ENCODE measurements around the gene CDHR5.

The CDHR5 gene

GRCh38 chr11:592501-592900, 32.3 kb downstream of the CDHR5 start:
- Histone ChIP-seq H3K9me3 (ENCODE audit: severe bottlenecking) (no peaks in the 10 kb centered on the region), H3K27me3 (ENCODE audit: insufficient read depth, low read depth, severe bottlenecking) (no peaks in the 10 kb centered on the region), H3K4me3 (ENCODE audit: low read depth, low read length) (no peak overlapping the region), H3K36me3 (peaks cover 89% of the 10 kb centered on the region), H3K27ac (no peak overlapping the region)
- no peak for TF ChIP-seq CTCF (IDR thresholded peaks at IDR 0.05; ENCODE audit: low read depth, low read length)
- DNase-seq, result no peak

- Histone ChIP-seq H3K4me3 (ENCODE audit: low read depth, low read length) (no peak overlapping the region), H3K27ac (no peak overlapping the region), H3K27me3 (ENCODE audit: insufficient read depth, low read depth, severe bottlenecking) (no peaks in the 10 kb centered on the region), H3K9me3 (ENCODE audit: severe bottlenecking) (no peaks in the 10 kb centered on the region), H3K36me3 (peaks cover 92% of the 10 kb centered on the region)
- DNase-seq, result no peak
- no peak for TF ChIP-seq CTCF (IDR thresholded peaks at IDR 0.05; ENCODE audit: low read depth, low read length)
These were observed 33.8 kb downstream of the CDHR5 start for GRCh38 chr11:590997-591396.

GRCh38 chr11:589798-590197, 35.0 kb downstream of the CDHR5 start:
- no peaks in the 10 kb centered on the region for H3K27me3 ChIP-seq (ENCODE audit: insufficient read depth, low read depth, severe bottlenecking)
- TF ChIP-seq CTCF (IDR thresholded peaks at IDR 0.05; ENCODE audit: low read depth, low read length), result no peak
- DNase-seq, result no peak
- H3K4me3 ChIP-seq (ENCODE audit: low read depth, low read length), result no peak overlapping the region
- no peaks in the 10 kb centered on the region for H3K9me3 ChIP-seq (ENCODE audit: severe bottlenecking)
- peaks cover 85% of the 10 kb centered on the region for H3K36me3 ChIP-seq
- H3K27ac ChIP-seq, result no peak overlapping the region

- no peak overlapping the region for H3K4me3 ChIP-seq (ENCODE audit: low read depth, low read length)
- DNase-seq, result no peak
- no peak overlapping the region for H3K27ac ChIP-seq
- H3K36me3 ChIP-seq, result peaks cover 81% of the 10 kb centered on the region
- H3K9me3 ChIP-seq (ENCODE audit: severe bottlenecking), result no peaks in the 10 kb centered on the region
- H3K27me3 ChIP-seq (ENCODE audit: insufficient read depth, low read depth, severe bottlenecking), result no peaks in the 10 kb centered on the region
- TF ChIP-seq CTCF (IDR thresholded peaks at IDR 0.05; ENCODE audit: low read depth, low read length), result no peak
These were observed 36.8 kb downstream of the CDHR5 start for GRCh38 chr11:587978-588380.

- TF ChIP-seq CTCF (IDR thresholded peaks at IDR 0.05; ENCODE audit: low read depth, low read length), result no peak
- Histone ChIP-seq H3K27me3 (ENCODE audit: insufficient read depth, low read depth, severe bottlenecking) (no peaks in the 10 kb centered on the region), H3K27ac (no peak overlapping the region), H3K36me3 (peaks cover 81% of the 10 kb centered on the region), H3K4me3 (ENCODE audit: low read depth, low read length) (no peak overlapping the region), H3K9me3 (ENCODE audit: severe bottlenecking) (no peaks in the 10 kb centered on the region)
- no peak for DNase-seq
These were observed 37.2 kb downstream of the CDHR5 start for GRCh38 chr11:587546-587945.

All from WERI-Rb-1 (cell line).